ENCODE data around the gene TGM6. TPM values are rescaled to one million over a fixed set of nuclear protein-coding genes. Genes with fewer than 3 reads are reported as not detected.
A peak's percentile ranks its signal among the peaks of the same experiment; 100 is the strongest.

The TGM6 gene
- total and polyA plus RNA-seq, 5 donors from 2014 or later, result not detected

DNA sequence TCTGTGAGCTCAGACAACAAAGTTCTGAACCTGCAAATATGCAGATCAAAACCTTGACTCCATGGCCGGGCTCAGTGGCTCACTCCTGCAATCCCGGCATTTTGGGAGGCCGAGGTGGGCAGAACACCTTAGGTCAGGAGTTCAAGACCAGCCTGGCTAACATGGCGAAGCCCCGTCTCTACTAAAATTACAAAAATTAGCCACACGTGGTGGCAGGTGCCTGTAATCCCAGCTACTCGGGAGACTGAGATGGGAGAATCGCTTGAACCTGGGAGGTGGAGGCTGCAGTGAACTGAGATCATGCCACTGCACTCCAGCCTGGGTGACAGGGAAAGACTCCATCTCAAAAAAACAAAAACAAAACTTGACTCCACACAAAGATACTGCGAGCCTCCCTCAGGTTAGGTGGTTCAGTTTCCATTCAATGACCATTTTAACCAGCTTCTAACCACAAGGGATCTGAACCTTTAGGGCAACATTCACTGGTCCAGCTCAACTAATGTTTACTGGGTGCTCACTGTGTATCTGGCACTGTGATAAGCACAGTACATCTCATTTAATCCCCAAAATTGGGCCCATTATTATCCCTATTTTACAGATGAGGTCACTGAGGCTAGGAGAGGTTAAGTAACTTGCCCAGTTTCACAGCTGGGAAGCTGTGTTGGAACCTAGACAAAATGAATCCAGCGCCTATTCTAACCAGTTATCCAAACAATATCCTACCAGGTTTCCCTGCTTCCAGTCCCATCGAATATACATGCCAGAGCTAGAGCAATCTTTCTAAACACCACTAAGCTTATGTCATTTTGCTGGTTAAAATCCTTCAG is 88.1 kb downstream of the TGM6 start:
- Mint-ChIP-seq H3K27ac (peak overlapping the region in 1 of 3 donors; percentile 95), H3K27me3 (no peaks in the 10 kb centered on the region), H3K4me3 (peak overlapping the region; percentile 66 to 98 (median 72)), H3K4me1 (peaks cover 4 to 42% (median 36%) of the 10 kb centered on the region in 4 donors), H3K9me3 (no peaks in the 10 kb centered on the region), H3K36me3 (peaks cover 37% of the 10 kb centered on the region)
- Histone ChIP-seq H3K4me1 (ENCODE audit: control insufficient read depth, insufficient read depth, low read length, poor library complexity, severe bottlenecking) (peaks cover 25% of the 10 kb centered on the region), H3K27ac (ENCODE audit: insufficient read depth, low read length, poor library complexity, severe bottlenecking) (peak overlapping the region; percentile 93), H3K9me3 (ENCODE audit: control insufficient read depth in 2 of 2, low read length in 2 of 2) (no peaks in the 10 kb centered on the region), H3K27me3 (ENCODE audit: control insufficient read depth, insufficient read depth, low read length) (no peaks in the 10 kb centered on the region), H3K36me3 (ENCODE audit: control insufficient read depth, insufficient read depth, low read length) (peaks cover 40% of the 10 kb centered on the region), H3K4me3 (ENCODE audit: low read depth, low read length) (peak overlapping the region; percentile 63)
- ATAC-seq (ENCODE audit: low read depth in 2 of 2) (no peak), DNase-seq (no peak)

DNA sequence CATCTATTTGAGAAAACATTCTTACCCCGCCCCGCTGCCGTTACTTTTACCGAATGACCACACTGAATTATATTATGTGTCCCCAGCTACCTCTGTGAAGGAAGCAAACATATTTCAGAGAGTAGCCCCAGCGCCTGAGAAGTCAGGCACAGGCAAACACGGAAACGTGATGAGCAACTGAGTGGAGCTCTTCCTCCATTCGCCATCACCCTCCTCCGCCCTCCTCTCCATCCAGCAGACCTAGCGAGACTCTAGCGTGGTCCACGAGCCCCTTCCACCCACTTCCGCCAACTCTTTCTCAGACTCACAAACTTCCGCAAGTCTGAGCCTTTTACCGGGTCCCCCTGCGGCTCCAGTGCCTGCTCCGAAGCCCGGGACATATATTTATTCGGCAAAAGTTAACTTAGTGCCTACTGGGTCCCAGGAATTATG is 89.3 kb downstream of the TGM6 start:
- peak overlapping the region; percentile 97 to 99 (median 98) for H3K4me3 Mint-ChIP-seq
- ATAC-seq (ENCODE audit: low read depth in 2 of 2) (peak; percentile 52 to 55), DNase-seq (peak; percentile 60 to 82 (median 74))
- Histone ChIP-seq H3K36me3 (ENCODE audit: control insufficient read depth, insufficient read depth, low read length) (peaks cover 28% of the 10 kb centered on the region), H3K9me3 (ENCODE audit: control insufficient read depth in 2 of 2, low read length in 2 of 2) (no peaks in the 10 kb centered on the region), H3K4me1 (ENCODE audit: control insufficient read depth, insufficient read depth, low read length, poor library complexity, severe bottlenecking) (peaks cover 25% of the 10 kb centered on the region), H3K4me3 (ENCODE audit: low read depth, low read length) (peak overlapping the region; percentile 90), H3K27me3 (ENCODE audit: control insufficient read depth, insufficient read depth, low read length) (no peaks in the 10 kb centered on the region), H3K27ac (ENCODE audit: insufficient read depth, low read length, poor library complexity, severe bottlenecking) (peak overlapping the region; percentile 93)
- no peaks in the 10 kb centered on the region for H3K9me3 Mint-ChIP-seq
- peak overlapping the region; percentile 95 to 100 (median 99) for H3K27ac Mint-ChIP-seq
- H3K27me3 Mint-ChIP-seq, result no peaks in the 10 kb centered on the region
- H3K4me1 Mint-ChIP-seq, result peaks cover 4 to 42% (median 35%) of the 10 kb centered on the region in 4 donors
- peaks cover 28% of the 10 kb centered on the region for H3K36me3 Mint-ChIP-seq

DNA sequence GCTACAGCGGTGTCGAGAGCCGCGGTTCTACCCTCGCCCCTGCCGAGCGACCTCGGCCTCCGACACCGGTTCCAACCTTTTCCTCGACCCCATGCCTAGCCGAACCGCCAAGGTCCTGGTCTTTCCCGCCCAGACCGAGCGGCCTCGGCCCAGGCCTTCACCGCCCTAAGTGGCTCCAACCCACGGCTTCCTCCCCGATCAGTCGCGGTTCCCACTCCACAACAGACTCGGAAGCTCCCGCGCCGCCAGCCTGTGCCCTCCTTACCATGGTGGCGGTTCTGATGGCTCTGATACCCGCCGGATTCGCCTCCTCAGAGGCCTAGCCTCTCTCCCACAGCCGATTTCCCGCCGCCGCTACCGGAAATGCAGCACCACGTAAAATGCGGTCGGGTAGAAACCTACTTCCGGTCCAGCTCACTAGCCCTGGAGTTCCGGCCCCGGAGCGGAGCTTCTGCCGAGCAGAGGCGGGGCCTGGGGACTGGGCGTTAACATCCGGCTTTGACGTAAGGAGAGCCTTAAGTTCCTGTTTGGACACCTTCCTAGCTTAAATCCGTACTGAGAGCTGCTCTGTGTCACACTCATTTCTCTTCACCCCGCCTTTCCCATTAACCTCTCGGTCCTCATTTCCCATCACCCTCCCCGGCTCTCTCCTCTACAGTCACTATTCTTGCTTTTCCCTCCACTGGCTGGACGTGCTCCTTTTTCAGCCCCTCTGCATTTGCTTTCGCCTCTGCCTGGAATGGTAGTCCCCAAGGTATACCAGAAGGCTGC is 89.9 kb downstream of the TGM6 start, which contains the start of gene SNRPB:
TSS of gene SNRPB (minus strand) at position 367 of the 771 bp plus-strand sequence. CDS start at position 268, 99 bp downstream.
- no peaks in the 10 kb centered on the region for H3K27me3 Mint-ChIP-seq
- peak within 1 kb of the TSS; percentile 95 to 100 (median 99) for H3K27ac Mint-ChIP-seq
- Histone ChIP-seq H3K4me3 (ENCODE audit: low read depth, low read length) (peak within 1 kb of the TSS; percentile 90), H3K9me3 (ENCODE audit: control insufficient read depth in 2 of 2, low read length in 2 of 2) (no peaks in the 10 kb centered on the region), H3K27me3 (ENCODE audit: control insufficient read depth, insufficient read depth, low read length) (no peaks in the 10 kb centered on the region), H3K4me1 (ENCODE audit: control insufficient read depth, insufficient read depth, low read length, poor library complexity, severe bottlenecking) (peaks cover 25% of the 10 kb centered on the region), H3K27ac (ENCODE audit: insufficient read depth, low read length, poor library complexity, severe bottlenecking) (peak within 1 kb of the TSS; percentile 93), H3K36me3 (ENCODE audit: control insufficient read depth, insufficient read depth, low read length) (peaks cover 23% of the 10 kb centered on the region)
- peak within 1 kb of the TSS; percentile 97 to 99 (median 98) for H3K4me3 Mint-ChIP-seq
- ATAC-seq (ENCODE audit: low read depth in 2 of 2), result peak; percentile 92 to 96
- peaks cover 4 to 42% (median 35%) of the 10 kb centered on the region in 4 donors for H3K4me1 Mint-ChIP-seq
- H3K36me3 Mint-ChIP-seq, result peaks cover 23% of the 10 kb centered on the region
- peak; percentile 93 to 99 (median 95) for DNase-seq
- no peaks in the 10 kb centered on the region for H3K9me3 Mint-ChIP-seq

DNA sequence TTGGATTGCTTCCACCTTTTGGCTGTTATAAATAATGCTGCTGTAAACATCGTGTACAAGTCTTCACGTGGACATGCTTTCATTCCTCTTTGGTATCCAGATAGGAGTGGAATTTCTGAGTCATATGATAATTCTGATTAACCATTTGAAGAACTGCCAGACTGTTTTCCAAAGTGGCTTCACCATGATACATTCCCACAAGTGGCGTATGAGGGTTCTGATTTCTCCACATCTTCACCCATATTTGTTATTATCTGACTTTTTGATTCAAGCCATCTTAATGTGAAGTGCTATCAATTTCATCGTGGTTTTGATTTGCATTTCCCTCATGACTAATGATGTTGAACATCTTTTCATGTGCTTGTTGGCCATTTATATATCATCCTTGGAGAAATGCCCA is 92.8 kb downstream of the TGM6 start:
- no peaks in the 10 kb centered on the region for H3K9me3 Mint-ChIP-seq
- no peak for DNase-seq
- no peaks in the 10 kb centered on the region for H3K27me3 Mint-ChIP-seq
- Histone ChIP-seq H3K4me1 (ENCODE audit: control insufficient read depth, insufficient read depth, low read length, poor library complexity, severe bottlenecking) (peaks cover 21% of the 10 kb centered on the region), H3K27ac (ENCODE audit: insufficient read depth, low read length, poor library complexity, severe bottlenecking) (no peak overlapping the region), H3K36me3 (ENCODE audit: control insufficient read depth, insufficient read depth, low read length) (no peaks in the 10 kb centered on the region), H3K27me3 (ENCODE audit: control insufficient read depth, insufficient read depth, low read length) (no peaks in the 10 kb centered on the region), H3K4me3 (ENCODE audit: low read depth, low read length) (no peak overlapping the region), H3K9me3 (ENCODE audit: control insufficient read depth in 2 of 2, low read length in 2 of 2) (no peaks in the 10 kb centered on the region)
- no peak for ATAC-seq (ENCODE audit: low read depth in 2 of 2)
- no peak overlapping the region for H3K4me3 Mint-ChIP-seq
- H3K36me3 Mint-ChIP-seq, result peaks cover 8% of the 10 kb centered on the region
- H3K27ac Mint-ChIP-seq, result no peak overlapping the region
- peaks cover 4 to 26% (median 19%) of the 10 kb centered on the region in 4 donors for H3K4me1 Mint-ChIP-seq

DNA sequence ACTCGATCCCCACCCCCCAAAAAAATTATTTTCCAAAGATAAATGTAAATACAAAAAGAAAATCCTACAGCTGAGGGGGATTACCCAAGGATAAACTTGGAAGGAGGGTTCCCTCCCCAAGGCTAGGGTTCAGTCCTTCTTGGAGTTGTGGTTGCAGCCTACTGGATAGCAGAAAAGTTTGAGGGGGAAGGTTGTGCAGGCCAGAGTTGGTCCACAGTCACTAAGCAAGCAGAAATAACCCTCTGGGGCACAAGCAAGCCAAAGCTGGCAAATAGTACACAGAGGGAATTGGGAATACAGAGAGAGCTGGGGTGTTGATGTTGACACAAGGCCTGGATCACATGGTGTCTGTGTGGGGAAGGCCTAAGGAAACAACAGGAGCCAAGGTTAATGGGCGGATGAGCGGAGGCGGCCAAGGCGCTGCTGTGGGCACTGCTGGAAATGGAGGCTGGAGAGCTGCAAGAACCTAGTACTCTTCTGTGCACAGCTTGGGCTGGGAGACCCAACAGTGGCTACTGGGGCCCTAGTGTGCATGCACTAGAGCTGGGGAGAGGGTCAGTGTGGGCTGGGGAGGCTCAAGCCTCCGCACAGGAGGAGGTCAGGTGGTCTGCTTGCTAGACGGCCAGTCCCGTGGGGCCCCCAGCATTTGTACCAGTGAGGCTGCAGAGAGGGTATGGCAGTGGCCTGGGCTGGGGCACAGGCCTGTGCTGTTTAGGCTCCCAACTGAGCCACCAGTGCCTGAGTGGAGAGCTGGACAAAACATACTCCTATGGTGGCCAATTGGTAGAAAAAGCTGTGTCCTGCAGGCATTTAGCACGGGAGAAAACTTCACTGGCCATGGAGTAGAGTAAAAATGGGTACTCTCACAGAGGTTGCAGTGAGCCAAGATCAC is 95.4 kb downstream of the TGM6 start:
- Histone ChIP-seq H3K4me3 (ENCODE audit: low read depth, low read length) (no peak overlapping the region), H3K27me3 (ENCODE audit: control insufficient read depth, insufficient read depth, low read length) (no peaks in the 10 kb centered on the region), H3K36me3 (ENCODE audit: control insufficient read depth, insufficient read depth, low read length) (peaks cover 8% of the 10 kb centered on the region), H3K9me3 (ENCODE audit: control insufficient read depth in 2 of 2, low read length in 2 of 2) (peaks cover 0 to 4% of the 10 kb centered on the region in 2 experiments), H3K4me1 (ENCODE audit: control insufficient read depth, insufficient read depth, low read length, poor library complexity, severe bottlenecking) (peaks cover 3% of the 10 kb centered on the region), H3K27ac (ENCODE audit: insufficient read depth, low read length, poor library complexity, severe bottlenecking) (no peak overlapping the region)
- H3K4me3 Mint-ChIP-seq, result no peak overlapping the region
- no peak overlapping the region for H3K27ac Mint-ChIP-seq
- ATAC-seq (ENCODE audit: low read depth in 2 of 2), result no peak
- H3K4me1 Mint-ChIP-seq, result peaks cover 0 to 7% (median 2%) of the 10 kb centered on the region in 4 donors
- peaks cover 23% of the 10 kb centered on the region for H3K36me3 Mint-ChIP-seq
- DNase-seq, result no peak
- H3K9me3 Mint-ChIP-seq, result peaks cover 0 to 9% (median 0%) of the 10 kb centered on the region in 7 donors
- no peaks in the 10 kb centered on the region for H3K27me3 Mint-ChIP-seq

DNA sequence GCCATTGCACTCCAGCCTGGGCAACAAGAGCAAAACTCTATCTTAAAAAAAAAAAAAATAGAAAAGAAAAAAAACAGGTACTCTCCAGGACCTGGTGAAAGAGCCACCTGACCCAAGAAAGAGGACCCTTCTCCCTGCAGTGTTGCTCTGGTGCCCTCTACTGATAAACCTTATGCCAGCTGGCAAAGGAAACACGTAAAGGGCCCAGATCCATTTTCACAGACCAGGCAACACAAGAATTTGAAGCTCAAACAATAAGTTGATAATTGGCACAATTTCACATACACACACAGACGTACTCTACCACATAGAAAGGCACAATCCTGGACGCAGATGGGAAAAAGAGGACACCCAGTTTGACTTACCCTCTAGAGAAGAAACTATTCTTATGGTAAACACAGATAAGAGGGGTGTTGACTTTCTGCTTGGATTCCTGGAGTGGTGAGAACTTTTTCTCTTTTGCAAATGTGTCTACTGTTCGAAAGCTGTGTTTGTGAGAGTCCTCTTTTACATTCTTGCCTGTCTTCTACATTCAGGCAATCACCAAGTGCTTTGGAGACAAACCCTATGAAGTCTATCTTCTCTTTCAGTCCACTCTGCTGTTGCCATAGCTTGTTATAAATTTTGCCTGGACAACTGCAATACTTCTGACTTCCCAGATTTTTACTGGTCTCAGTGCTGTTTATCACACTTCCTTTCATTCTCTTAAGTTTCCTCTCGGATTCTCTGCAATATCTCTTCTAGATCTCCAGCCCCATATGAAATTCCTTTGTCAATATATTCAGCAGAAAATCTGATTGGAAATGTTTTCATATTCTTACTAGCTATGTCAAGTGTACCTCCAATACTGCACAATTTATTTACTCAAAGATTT is 96.3 kb downstream of the TGM6 start:
- H3K27ac Mint-ChIP-seq, result peak overlapping the region in 1 of 3 donors; percentile 50
- H3K27me3 ChIP-seq (ENCODE audit: control insufficient read depth, insufficient read depth, low read length), result no peaks in the 10 kb centered on the region
- H3K27me3 Mint-ChIP-seq, result no peaks in the 10 kb centered on the region
- peaks cover 31% of the 10 kb centered on the region for H3K36me3 Mint-ChIP-seq
- ATAC-seq (ENCODE audit: low read depth in 2 of 2) (no peak), DNase-seq (peak in 1 of 3 donors; percentile 19)
- peaks cover 0 to 12% (median 0%) of the 10 kb centered on the region in 7 donors for H3K9me3 Mint-ChIP-seq
- H3K4me1 Mint-ChIP-seq, result peaks cover 0 to under 1% (median 0%) of the 10 kb centered on the region in 4 donors
- no peak overlapping the region for H3K27ac ChIP-seq (ENCODE audit: insufficient read depth, low read length, poor library complexity, severe bottlenecking)
- no peak overlapping the region for H3K4me3 Mint-ChIP-seq
- H3K9me3 ChIP-seq (ENCODE audit: control insufficient read depth in 2 of 2, low read length in 2 of 2), result peaks cover 0 to 4% of the 10 kb centered on the region in 2 experiments
- peaks cover 12% of the 10 kb centered on the region for H3K36me3 ChIP-seq (ENCODE audit: control insufficient read depth, insufficient read depth, low read length)
- H3K4me3 ChIP-seq (ENCODE audit: low read depth, low read length), result no peak overlapping the region
- no peaks in the 10 kb centered on the region for H3K4me1 ChIP-seq (ENCODE audit: control insufficient read depth, insufficient read depth, low read length, poor library complexity, severe bottlenecking)

Data from CD4-positive, CD25-positive, alpha-beta regulatory T cell (primary cell).